ENCODE results near the gene PRKN. TPM values are rescaled to one million over a fixed set of nuclear protein-coding genes. Genes with fewer than 3 reads are reported as not detected.

Gene PRKN
- total and polyA plus RNA-seq, 2 experiments from 2014 or later: 1.2 to 2.3 TPM

- Histone ChIP-seq H3K27me3 (replicated peaks; ENCODE audit: insufficient read depth) (no peaks in the 10 kb centered on the region), H3K27ac (no peak overlapping the region), H3K9me3 (ENCODE audit: low read depth) (no peaks in the 10 kb centered on the region), H3K4me2 (ENCODE audit: unreplicated experiment) (no peak overlapping the region), H3F3A (ENCODE audit: insufficient read depth) (no peaks in the 10 kb centered on the region), H3K9ac (no peak overlapping the region), H3K36me3 (ENCODE audit: low read depth) (no peaks in the 10 kb centered on the region), H3K4me3 (no peak overlapping the region), H4K20me1 (ENCODE audit: insufficient read depth) (no peaks in the 10 kb centered on the region), H3K9me2 (ENCODE audit: insufficient read depth) (no peaks in the 10 kb centered on the region), H3K4me1 (ENCODE audit: insufficient read depth) (no peaks in the 10 kb centered on the region), H2AFZ (no peak overlapping the region), H3K79me2 (ENCODE audit: insufficient read depth) (no peaks in the 10 kb centered on the region)
- 38 to 48% methylated on average over 1 of the region's 1 CpG for WGBS, 2 experiments (ENCODE audit: low coverage in 1 of 2, low lambda C conversion rate in 2 of 2, missing lambda C conversion rate in 2 of 2)
- in situ Hi-C loops (cut with MboI): no loop called here
- no peak for DNase-seq
- no peak for TF ChIP-seq EZH2phosphoT487 (IDR thresholded peaks at IDR 0.05; ENCODE audit: insufficient read depth, low read depth)
Observed at GRCh38 chr6:162261598-162261997, 466.0 kb downstream of the PRKN start.

- Histone ChIP-seq H3F3A (ENCODE audit: insufficient read depth) (no peaks in the 10 kb centered on the region), H3K27ac (no peak overlapping the region), H3K4me3 (no peak overlapping the region), H2AFZ (no peak overlapping the region), H3K9me2 (ENCODE audit: insufficient read depth) (no peaks in the 10 kb centered on the region), H3K36me3 (ENCODE audit: low read depth) (no peaks in the 10 kb centered on the region), H3K79me2 (ENCODE audit: insufficient read depth) (no peaks in the 10 kb centered on the region), H3K9me3 (ENCODE audit: low read depth) (no peaks in the 10 kb centered on the region), H3K9ac (no peak overlapping the region), H3K4me1 (ENCODE audit: insufficient read depth) (no peaks in the 10 kb centered on the region), H3K4me2 (ENCODE audit: unreplicated experiment) (no peak overlapping the region), H4K20me1 (ENCODE audit: insufficient read depth) (no peaks in the 10 kb centered on the region), H3K27me3 (replicated peaks; ENCODE audit: insufficient read depth) (no peaks in the 10 kb centered on the region)
- DNase-seq: no peak
- in situ Hi-C loops (cut with MboI): no loop called here
- TF ChIP-seq EZH2phosphoT487 (IDR thresholded peaks at IDR 0.05; ENCODE audit: insufficient read depth, low read depth) (no peak), EZH2 (IDR thresholded peaks at IDR 0.05; ENCODE audit: insufficient read depth, poor library complexity, severe bottlenecking) (no peak)
- WGBS, 2 experiments (ENCODE audit: low coverage in 1 of 2, low lambda C conversion rate in 2 of 2, missing lambda C conversion rate in 2 of 2): 93 to 97% methylated on average over 1 of the region's 1 CpG
Observed at GRCh38 chr6:162260027-162260426, 467.5 kb downstream of the PRKN start.

GRCh38 chr6:162258647-162259046 is 468.9 kb downstream of the PRKN start:
- H3F3A ChIP-seq (ENCODE audit: insufficient read depth): no peaks in the 10 kb centered on the region
- in situ Hi-C loops (cut with MboI): no loop called here
- no peak overlapping the region for H3K27ac ChIP-seq

GRCh38 chr6:162256361-162256760 is 471.2 kb downstream of the PRKN start:
- Histone ChIP-seq H3K4me3 (no peak overlapping the region), H3K36me3 (ENCODE audit: low read depth) (no peaks in the 10 kb centered on the region), H3K27me3 (replicated peaks; ENCODE audit: insufficient read depth) (no peaks in the 10 kb centered on the region), H3K9ac (no peak overlapping the region), H3K9me3 (ENCODE audit: low read depth) (no peaks in the 10 kb centered on the region), H2AFZ (no peak overlapping the region), H3K79me2 (ENCODE audit: insufficient read depth) (no peaks in the 10 kb centered on the region), H3K4me1 (ENCODE audit: insufficient read depth) (no peaks in the 10 kb centered on the region), H3F3A (ENCODE audit: insufficient read depth) (no peaks in the 10 kb centered on the region), H4K20me1 (ENCODE audit: insufficient read depth) (no peaks in the 10 kb centered on the region), H3K4me2 (ENCODE audit: unreplicated experiment) (no peak overlapping the region), H3K9me2 (ENCODE audit: insufficient read depth) (no peaks in the 10 kb centered on the region), H3K27ac (no peak overlapping the region)
- in situ Hi-C loops (cut with MboI): no loop called here
- TF ChIP-seq EZH2 (IDR thresholded peaks at IDR 0.05; ENCODE audit: insufficient read depth, poor library complexity, severe bottlenecking) (no peak), EZH2phosphoT487 (IDR thresholded peaks at IDR 0.05; ENCODE audit: insufficient read depth, low read depth) (no peak)
- no peak for DNase-seq
- WGBS, 2 experiments (ENCODE audit: low coverage in 1 of 2, low lambda C conversion rate in 2 of 2, missing lambda C conversion rate in 2 of 2): 30 to 33% methylated on average over 3 of the region's 3 CpGs

More at GRCh38 chr6:162258647-162259046, 468.9 kb downstream of the PRKN start:
- H3K27me3 ChIP-seq (replicated peaks; ENCODE audit: insufficient read depth): no peaks in the 10 kb centered on the region
- H3K9me2 ChIP-seq (ENCODE audit: insufficient read depth): no peaks in the 10 kb centered on the region
- 61 to 62% methylated on average over 7 of the region's 7 CpGs for WGBS, 2 experiments (ENCODE audit: low coverage in 1 of 2, low lambda C conversion rate in 2 of 2, missing lambda C conversion rate in 2 of 2)
- no peaks in the 10 kb centered on the region for H3K79me2 ChIP-seq (ENCODE audit: insufficient read depth)
- no peak for TF ChIP-seq EZH2phosphoT487 (IDR thresholded peaks at IDR 0.05; ENCODE audit: insufficient read depth, low read depth)
- no peak for TF ChIP-seq EZH2 (IDR thresholded peaks at IDR 0.05; ENCODE audit: insufficient read depth, poor library complexity, severe bottlenecking)
- H3K4me1 ChIP-seq (ENCODE audit: insufficient read depth): no peaks in the 10 kb centered on the region
- no peak overlapping the region for H2AFZ ChIP-seq
- no peak overlapping the region for H3K4me2 ChIP-seq (ENCODE audit: unreplicated experiment)
- no peaks in the 10 kb centered on the region for H4K20me1 ChIP-seq (ENCODE audit: insufficient read depth)
- H3K4me3 ChIP-seq: no peak overlapping the region
- H3K9ac ChIP-seq: no peak overlapping the region
- H3K36me3 ChIP-seq (ENCODE audit: low read depth): no peaks in the 10 kb centered on the region
- H3K9me3 ChIP-seq (ENCODE audit: low read depth): no peaks in the 10 kb centered on the region
- no peak for DNase-seq

- DNase-seq: no peak
- Histone ChIP-seq H2AFZ (no peak overlapping the region), H3K4me3 (no peak overlapping the region), H4K20me1 (ENCODE audit: insufficient read depth) (no peaks in the 10 kb centered on the region), H3K4me1 (ENCODE audit: insufficient read depth) (no peaks in the 10 kb centered on the region), H3K79me2 (ENCODE audit: insufficient read depth) (no peaks in the 10 kb centered on the region), H3K36me3 (ENCODE audit: low read depth) (no peaks in the 10 kb centered on the region), H3K27me3 (replicated peaks; ENCODE audit: insufficient read depth) (no peaks in the 10 kb centered on the region), H3K9ac (no peak overlapping the region), H3K4me2 (ENCODE audit: unreplicated experiment) (no peak overlapping the region), H3K27ac (no peak overlapping the region), H3K9me2 (ENCODE audit: insufficient read depth) (no peaks in the 10 kb centered on the region), H3K9me3 (ENCODE audit: low read depth) (no peaks in the 10 kb centered on the region), H3F3A (ENCODE audit: insufficient read depth) (no peaks in the 10 kb centered on the region)
- in situ Hi-C loops (cut with MboI): no loop called here
- WGBS, 2 experiments (ENCODE audit: low coverage in 1 of 2, low lambda C conversion rate in 2 of 2, missing lambda C conversion rate in 2 of 2): 68 to 70% methylated on average over 3 of the region's 3 CpGs
- TF ChIP-seq EZH2 (IDR thresholded peaks at IDR 0.05; ENCODE audit: insufficient read depth, poor library complexity, severe bottlenecking): no peak
- no peak for TF ChIP-seq EZH2phosphoT487 (IDR thresholded peaks at IDR 0.05; ENCODE audit: insufficient read depth, low read depth)
Observed at GRCh38 chr6:162251257-162251656, 476.3 kb downstream of the PRKN start.
